Epidermal melanocyte (primary cell): ENCODE data around the gene ADSS1.
A peak's percentile ranks its signal among the peaks of the same experiment; 100 is the strongest.
"Not testable (repeated sequence)": the region's sequence is repeated elsewhere in the genome, so short reads cannot be mapped to it uniquely, and the experiment has no call there.

Experiments used
- DNase-seq: peaks from one replicate; pipeline ENCODE4 v3.0.0; 2011; ENCODE audit warnings: low spot score; ENCODE audit not compliant: insufficient read length

ADSS1 gene

DNA sequence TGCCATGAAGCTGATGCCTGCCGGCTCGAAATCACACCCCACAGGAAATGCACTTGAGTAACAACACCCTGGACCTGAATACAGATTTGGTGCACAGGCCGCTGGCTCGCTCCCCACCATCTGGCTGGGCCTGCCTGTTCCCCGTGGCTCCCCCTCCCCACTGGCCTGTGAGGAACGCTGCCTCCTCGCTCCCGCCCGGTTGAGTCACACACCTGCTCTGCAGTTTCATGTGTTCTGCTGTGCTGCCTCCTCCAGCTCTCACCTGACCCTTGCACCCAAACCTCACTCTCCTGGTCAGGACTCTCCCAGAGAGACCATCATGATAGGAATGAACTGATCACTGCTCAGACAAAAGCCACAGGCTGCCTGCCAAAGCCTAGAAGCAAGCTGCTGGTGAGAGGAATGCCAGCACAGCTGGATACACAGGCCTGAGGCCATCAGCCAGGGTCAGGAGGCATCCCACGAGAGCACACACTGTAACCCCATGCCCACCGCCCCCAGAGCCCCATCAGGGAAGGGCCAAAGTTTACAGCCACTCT is 25.2 kb downstream of the ADSS1 start:
- no peak for DNase-seq

DNA sequence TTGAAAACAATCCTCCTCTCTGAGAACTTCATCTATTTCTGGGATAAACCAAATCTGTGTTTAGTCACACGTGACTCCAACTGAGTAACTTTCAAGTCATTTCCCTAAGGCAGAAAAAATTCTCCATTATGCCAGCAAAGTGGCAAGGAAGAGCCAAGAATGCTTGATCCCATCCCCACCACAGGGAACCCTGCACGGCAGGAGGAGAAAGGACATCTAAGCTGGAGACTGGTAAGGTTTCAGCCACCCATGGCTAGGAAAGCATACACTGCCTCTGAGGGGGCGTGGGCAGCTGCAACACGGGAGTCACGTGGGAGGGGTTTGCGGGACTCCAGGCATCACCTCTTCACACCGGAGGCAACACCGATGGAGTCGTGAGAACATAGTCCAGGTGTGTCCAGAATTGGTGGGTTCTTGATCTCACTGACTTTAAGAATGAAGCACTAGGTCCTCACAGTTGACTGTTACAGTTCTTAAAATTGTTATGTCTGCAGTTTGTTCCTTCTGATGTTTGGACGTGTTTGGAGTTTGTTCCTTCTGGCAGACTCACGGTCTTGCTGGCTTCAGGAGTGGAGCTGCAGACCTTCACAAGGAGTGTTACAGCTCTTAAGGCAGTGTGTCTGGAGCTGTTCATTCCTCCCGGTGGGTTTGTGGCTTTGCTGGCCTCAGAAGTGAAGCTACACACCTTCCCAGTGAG is 26.2 kb downstream of the ADSS1 start:
- DNase-seq = no peak

DNA sequence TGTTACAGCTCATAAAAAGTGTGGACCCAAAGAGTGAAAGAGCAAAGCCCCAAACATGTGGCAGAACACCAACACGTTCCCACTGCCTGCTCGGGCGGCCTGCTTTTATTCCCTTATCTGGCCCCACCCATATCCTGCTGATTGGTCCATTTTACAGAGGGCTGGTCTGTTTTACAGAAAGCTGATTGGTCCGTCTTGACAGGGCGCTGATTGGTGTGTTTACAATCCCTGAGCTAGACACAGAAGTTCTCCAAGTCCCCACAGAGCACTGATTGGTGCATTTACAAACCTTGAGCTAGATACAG is 26.7 kb downstream of the ADSS1 start:
- not testable (repeated sequence) for DNase-seq

DNA sequence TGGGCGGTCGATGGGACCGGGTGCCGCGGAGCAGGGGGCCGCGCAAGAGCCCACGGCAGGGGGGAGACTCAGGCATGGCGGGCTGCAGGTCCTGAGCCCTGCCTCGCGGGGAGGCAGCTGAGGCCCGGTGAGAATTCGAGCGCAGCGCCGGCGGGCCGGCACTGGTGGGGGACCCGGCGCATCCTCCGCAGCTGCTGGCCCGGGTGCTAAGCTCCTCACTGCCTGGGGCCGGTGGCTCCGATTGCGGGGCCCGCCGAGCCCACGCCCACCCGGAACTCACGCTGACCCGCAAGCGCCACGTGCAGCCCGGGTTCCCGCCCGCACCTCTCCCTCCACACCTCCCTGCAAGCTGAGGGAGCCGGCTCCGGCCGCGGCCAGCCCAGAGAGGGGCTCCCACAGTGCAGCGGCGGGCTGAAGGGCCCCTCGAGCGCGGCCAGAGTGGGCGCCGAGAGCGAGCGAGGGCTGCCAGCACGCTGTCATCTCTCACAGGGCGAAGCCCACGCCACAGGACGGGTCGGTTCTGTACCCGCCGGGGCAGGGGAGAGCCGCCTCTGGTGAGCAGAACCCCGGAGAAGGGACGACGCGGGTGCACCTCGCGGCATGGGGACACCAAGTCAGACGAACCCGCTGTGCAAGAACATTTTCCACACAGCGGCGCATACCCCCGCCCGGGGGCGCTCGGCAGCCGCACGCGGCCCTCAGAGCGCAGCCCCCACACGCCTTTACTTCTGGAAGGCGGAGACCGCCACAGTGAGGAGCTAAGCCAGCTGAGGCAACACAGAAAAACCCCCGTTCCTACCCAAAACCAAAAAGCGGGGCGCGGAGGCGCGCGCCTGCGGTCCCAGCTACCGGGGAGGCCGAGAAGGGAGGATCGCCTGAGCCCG is 27.8 kb downstream of the ADSS1 start:
- no peak for DNase-seq

DNA sequence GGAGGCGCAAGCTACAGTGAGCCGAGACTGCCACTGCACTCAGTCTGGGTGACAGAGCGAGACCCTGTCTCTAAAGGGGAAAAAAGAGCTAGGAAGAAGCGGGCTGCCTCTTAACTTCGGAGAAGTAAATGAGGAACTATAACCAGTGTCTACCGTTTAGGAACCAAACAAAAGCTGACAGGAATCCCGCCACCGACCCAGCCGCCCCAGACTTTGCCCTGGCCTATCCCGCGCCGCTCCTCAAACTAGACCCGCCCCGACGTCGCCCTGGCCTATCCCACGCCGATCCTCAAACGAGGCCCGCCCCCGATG is 28.4 kb downstream of the ADSS1 start:
- no peak for DNase-seq

DNA sequence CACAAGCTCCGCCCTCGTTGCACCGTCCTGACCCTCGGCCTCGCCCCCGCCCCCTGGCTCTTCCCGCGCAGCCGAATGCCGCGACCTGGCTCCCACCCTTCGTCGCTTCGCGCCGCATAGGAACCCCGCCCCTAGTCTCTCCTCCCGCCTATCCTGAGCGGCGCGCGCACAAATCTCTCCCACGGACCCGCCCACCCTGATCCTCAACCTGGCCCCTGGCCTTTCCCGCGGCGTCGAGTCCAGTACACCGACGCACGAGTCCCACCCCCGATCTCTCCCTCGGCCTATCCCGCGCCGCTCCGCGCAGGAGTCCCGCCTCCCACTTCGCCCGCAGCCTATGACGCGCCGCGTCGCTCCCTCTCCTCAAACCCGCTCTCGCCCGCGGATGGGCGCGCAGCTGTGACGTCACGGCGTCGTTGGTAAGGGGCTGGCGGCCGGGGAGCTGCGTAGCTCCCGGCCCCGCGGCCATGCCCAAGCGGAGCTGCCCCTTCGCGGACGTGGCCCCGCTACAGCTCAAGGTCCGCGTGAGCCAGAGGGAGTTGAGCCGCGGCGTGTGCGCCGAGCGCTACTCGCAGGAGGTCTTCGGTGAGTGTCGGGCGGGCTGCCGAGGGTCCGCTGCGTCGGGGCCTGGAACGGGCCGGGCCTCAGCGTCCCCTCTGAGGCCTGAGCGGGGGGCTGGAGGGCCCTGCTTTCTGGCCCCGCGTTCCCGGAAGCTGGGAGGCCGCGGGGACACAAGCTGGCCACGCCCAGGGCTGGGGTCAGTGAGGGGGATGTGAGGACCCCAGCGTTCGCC is 28.9 kb downstream of the ADSS1 start, which contains the start of gene SIVA1:
Gene SIVA1 (plus strand): TSS at position 413 of the 793 bp plus-strand sequence. CDS start 55 bp downstream, at position 468.
- DNase-seq = peak; percentile 96

DNA sequence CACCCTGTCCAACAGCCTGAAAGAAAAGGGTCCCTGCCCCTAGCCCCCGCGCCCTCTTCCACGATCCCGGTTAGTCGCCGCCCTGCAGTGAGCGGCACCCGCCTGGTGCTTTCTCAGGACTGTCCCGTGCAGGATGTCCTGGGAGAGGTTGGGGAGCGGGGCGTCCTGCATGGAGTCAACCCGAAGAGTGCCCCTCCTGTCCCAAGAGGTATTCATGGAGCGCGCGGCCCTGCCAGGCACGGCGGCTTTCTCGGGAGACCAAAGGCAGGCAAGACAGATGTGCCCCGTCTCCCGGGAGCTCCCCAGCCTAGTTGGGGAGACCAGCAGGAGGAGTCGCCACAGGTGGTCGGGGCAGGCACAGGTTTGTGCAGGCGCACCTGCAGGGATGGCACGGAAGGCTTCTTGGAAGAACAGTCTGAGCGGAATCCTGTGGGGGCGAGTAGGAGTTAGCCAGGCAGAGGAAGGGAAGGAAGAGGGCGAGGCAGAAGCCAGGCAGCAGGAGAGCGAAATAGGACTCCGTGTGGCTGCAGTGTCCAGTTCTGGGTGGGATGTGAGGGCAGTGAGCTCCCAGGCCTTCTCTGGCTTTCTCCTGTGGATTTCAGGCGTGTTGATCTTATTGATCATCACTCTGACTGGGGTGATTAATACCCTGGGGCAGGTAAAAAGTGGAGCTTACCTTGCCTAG is 29.6 kb downstream of the ADSS1 start:
- no peak for DNase-seq

DNA sequence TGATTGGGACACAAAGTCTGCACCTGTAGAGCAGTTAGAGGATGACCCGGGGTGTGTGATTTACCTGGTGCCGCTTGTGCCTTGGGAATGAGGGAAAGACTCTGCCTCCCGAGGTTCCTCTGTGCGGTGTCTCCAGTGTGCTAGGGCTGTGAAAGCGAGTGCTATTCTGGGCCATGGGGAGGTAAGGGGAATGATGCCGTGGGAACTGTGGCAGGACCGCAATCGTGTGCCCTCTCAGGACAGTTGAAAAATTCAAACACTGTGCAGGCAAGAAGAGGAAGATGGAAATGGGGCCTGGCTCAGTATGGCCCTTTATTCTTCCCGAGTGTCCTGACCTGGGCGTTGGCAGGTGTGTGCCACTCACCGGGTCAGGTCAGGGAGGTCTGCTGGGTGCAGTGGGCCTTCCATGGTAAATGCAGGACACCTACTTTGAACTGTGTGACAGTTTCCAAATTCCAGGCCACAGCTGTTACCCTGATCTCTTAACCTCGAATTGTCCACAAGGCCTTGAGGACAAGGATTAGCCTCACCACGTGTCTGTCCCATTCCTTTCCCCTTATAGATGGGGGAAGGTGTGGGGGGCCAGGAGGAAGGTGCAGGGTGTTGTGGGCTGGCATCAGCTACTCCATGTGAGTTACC is 30.3 kb downstream of the ADSS1 start:
- DNase-seq = no peak

DNA sequence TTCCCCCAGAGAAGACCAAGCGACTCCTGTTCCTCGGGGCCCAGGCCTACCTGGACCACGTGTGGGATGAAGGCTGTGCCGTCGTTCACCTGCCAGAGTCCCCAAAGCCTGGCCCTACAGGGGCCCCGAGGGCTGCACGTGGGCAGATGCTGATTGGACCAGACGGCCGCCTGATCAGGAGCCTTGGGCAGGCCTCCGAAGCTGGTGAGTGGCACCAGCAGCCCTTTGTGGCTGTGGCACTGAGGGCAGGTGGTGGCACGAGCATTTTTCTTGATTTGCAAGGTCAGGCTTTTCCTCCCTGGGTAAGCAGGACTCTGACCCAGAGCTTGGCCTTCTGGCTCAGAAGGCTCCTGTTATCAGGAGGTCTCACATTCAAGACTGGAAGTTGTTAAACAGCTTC is 31.6 kb downstream of the ADSS1 start:
- no peak for DNase-seq

DNA sequence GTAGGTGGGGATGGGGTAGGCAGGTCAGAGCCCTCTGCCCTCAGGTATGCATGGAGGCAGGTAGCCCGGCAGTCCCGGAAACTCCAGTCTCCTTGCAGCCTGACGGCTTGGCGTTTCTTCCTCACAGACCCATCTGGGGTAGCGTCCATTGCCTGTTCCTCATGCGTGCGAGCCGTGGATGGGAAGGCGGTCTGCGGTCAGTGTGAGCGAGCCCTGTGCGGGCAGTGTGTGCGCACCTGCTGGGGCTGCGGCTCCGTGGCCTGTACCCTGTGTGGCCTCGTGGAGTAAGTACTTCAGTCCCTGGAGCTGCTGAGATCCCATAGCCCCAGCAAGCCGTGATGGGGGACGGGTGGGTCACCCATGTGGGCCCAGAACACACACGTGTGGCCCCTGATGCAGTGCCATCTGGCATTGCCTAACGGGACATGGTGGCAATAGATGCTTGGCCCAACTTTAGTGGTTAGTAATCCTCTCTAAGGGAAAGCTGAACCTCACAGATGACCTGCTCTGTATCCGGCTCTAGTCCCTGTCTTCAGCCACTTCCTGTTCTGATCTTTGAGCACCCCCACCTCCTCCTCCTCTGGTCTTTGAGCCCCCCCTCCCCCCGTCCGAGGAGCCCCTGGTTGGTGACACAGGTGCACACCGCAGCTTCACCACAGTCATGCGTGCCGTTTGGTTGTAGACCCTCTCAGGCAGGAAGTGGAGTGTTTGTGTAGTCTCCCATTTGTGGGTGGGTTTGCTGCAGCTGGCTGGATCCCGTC is 32.6 kb downstream of the ADSS1 start:
- no peak for DNase-seq

DNA sequence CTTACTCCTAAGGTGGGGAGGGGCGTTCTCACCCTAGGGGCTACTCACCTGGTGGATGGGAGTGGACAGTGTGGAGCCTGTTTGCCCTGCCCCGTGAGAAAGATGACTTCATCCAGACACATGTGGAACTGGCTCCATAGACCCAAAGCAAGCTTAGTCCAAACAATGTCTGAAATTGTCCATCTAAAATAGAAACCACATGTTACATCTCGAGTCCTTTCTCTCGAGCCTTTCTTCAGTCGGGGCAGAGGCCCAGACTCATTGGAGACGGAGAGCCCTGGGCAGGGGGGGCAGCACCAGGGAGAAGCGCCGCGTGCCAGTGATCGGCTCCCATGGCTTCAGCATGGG is 33.2 kb downstream of the ADSS1 start:
- DNase-seq = no peak

DNA sequence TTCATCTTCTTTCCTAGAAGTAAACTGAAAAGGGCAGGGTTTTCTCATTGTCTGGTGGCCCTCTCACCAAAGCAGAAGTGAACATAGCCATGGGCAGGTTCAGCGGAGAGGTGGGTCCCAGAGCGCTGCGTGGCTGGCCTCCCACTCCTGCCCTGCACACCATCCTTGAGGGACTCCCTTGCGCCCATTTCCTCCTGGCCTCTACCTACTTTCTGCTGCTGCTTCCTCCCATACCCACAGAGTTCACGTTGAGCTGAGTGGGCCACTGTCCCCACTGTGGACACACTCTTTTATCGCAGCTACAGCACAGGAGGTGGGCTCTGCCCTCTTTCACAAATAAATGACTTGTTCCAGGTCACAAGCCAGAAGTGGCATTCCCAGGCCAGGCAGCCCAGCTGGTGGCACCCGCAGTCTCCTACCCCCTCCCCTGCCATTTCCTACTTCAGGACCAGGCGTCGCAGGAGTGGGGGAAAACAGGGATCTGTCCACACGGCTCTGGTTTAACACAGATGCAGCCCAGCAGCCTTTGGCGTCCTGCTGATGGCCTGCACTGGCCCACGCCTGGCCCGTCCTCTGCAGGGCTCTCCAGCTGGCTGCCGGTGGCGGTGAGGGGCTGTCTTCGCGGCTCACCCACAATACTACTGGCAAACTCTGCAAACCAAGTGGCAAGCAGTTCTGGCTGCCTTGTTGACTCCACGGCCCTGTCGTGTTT is 33.8 kb downstream of the ADSS1 start:
- DNase-seq = no peak

DNA sequence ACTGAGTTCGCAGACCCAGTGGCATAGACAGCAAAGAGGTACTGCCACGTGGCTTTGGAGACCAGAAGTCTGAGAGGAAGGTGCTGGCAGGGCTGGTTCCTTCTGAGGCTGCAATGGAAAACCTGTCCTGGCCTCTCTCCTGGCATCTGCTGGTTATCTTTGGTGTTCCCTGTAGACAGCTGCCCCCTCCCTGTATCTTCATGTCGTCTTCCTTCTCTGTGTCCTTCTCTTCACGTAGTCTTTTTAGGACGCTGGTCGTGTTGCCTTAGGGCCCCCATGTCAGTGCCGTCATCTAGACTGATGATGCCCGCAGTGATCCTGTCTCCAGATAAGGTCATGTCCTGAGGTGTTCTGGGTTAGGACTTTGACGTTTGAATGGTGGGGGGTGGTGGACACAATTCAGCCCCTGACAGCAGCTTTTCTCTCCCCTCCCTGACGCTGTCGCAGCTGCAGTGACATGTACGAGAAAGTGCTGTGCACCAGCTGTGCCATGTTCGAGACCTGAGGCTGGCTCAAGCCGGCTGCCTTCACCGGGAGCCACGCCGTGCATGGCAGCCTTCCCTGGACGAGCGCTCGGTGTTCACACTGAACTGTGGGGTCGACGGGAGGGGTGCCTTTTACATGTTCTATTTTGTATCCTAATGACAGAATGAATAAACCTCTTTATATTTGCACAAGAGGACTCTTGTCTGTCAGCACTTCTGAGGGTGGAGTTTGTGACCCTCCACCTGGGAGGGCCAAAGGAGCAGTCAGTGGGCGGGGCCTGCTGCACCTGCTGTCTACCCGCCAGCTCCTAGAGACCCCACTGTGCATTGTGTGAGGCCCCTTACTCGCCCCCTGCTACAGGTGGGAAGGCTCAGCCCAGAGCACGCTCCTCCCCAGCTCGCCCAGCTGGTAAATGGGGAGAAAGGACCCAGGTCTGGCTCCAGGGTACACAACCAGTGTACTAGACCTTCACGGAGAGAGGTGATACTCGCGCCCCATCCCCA is 35.2 kb downstream of the ADSS1 start:
- no peak for DNase-seq

DNA sequence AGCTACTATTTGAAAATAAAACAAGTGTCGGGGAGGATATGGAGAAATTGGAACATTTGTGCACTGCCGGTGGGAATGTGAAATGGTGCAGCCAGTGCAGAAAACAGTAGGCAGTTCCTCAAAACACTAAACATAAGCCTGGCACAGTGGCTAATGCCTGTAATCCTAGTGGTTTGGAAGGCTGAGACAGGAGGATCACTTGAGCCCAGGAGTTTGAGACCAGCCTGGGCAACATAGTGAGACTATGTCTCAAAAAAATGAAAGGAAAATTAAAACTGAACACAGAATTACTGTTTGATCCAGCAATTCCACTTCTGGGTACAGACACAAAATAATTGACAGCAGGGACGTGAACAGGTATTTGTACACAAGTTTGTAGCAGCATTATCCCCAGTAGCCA is 41.5 kb downstream of the ADSS1 start:
- DNase-seq = no peak

DNA sequence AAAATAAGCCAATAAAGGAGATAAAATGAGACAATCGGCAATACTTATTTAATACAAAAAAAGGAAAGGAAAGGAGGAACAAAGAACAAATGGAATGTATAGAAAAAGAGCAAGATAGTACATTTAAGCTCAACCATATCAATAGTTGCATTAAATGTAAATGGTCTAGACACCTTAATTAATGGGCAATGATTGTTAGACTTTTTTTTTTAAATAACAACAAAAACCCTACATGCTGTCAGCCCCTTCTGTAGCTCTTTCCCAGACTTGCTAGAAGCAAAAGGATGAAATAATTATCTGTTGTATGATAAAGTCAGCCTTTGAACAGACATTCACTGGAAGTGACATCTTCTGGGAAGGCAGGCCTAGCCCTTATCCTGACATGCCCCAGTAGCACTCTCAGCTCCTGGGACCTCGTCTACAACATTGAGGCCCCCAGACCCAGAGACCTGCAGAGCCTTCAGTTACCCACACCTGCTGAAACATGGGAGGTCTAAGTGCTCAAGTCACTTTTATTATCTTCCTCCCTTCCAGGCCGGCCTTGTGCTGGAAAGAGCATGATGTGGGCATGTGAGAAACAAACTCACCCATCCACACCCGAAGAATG is 42.3 kb downstream of the ADSS1 start:
- DNase-seq = no peak

DNA sequence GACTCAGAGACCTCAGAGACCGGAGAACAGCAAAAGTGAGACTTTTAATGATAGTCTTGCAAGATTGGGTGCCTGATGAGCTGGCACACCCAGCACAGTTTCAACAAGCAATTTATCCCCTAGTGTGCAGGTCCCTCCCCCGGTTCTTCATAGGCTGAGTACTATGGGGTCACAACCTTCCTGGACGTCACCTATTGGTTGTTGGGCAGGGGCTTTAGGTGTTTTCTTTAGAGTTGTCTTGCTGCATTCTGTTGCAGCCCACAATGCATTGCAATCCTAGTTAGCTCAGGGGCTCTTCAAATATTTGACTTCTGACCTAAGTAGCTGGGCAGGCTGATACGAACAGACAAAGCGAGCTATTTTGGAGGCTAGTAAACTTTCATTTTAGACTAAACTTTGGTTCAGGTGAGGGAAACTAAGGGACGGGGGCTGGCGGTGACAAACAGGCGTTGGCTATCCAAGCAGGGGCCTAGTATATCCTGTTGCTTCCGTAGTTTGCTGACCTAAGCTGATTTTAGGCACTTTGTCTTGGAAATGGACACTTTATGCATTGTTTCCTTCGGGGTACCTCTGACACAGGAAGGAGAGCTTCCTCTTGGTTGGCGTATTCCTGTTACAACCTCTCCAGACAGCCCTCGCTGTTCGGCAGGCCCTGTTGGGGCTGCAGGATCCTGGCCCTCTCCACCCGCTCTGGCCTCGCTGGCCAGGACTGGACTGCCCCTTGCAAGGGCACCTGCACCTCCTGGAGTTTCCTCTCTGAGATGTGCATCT is 43.0 kb downstream of the ADSS1 start:
- DNase-seq = no peak

DNA sequence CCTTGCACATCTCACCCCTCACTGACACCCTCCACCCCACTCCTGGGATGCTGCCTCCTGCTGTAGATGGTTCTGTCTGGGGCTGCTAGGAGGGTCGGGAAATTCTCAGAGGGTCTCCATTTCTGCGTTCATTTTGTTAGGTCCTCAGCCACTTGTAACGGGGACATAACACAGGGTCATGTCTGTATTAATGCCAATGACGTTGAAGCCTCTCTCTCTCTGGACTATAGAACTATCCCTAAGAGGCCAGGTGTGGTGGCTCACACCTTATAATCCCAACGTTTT is 43.5 kb downstream of the ADSS1 start:
- no peak for DNase-seq
